Endothelial cell of umbilical vein (primary cell): Measurements from ENCODE around the gene TMEM108. TPM values are rescaled to one million over a fixed set of nuclear protein-coding genes. Genes with fewer than 3 reads are reported as not detected.

Source experiments
- BruUV-seq: library from RNA; stranded (reverse); fragments of 400-500 nt; replicated peaks from 2 replicates; lab custom pipeline; 2021; lab: Mats Ljungman, UMichigan
- CTCF ChIA-PET: fragments of 300-600, 350-600 bp; sonication (Branson Sonifier 250); formaldehyde crosslinking; loops from one replicate; lab custom pipeline; 2021; ENCODE audit warnings: antibody characterized with exemption, inconsistent platforms; lab: Charles Lee
- POLR2A ChIA-PET: fragments of 300-600, 350-600 bp; sonication (Branson Sonifier 250); formaldehyde crosslinking; loops from one replicate; lab custom pipeline; 2021; ENCODE audit warnings: antibody characterized with exemption, inconsistent platforms; lab: Charles Lee
- DNase-seq: peaks from one replicate; pipeline ENCODE4 v3.0.0-alpha.2; 2011; ENCODE audit warnings: low read depth, low spot score
- FAIRE-seq: peaks from 2 replicates; lab custom pipeline; 2011; peaks lifted over from hg19 to GRCh38; lab: Jason Lieb, UNC
- H2AFZ ChIP-seq: 2 replicates; pipeline ENCODE4 v1.6.0; 2012; ENCODE audit warnings: low read depth, low read length, control low read depth, inconsistent platforms
- H3K27ac ChIP-seq: 2 replicates; pipeline ENCODE4 v1.5.1; 2011; ENCODE audit warnings: low read depth, mild to moderate bottlenecking, control low read depth, low read length, moderate library complexity; ENCODE audit not compliant: insufficient read depth
- H3K27me3 ChIP-seq, 2 experiments: 2 replicates each; pipeline versions ENCODE4 v1.6.0 to v1.6.1; 2011; ENCODE audit warnings: low read length in 2 of 2, mixed read lengths in 1 of 2; ENCODE audit not compliant: control insufficient read depth in 2 of 2, insufficient read depth in 2 of 2
- H3K36me3 ChIP-seq, 2 experiments: 2 replicates in 1 of 2; 3 replicates in 1 of 2; pipeline ENCODE4 v1.5.1; 2011; ENCODE audit warnings: low read length in 2 of 2, mild to moderate bottlenecking in 1 of 2, moderate library complexity in 1 of 2; ENCODE audit not compliant: control insufficient read depth in 2 of 2, insufficient read depth in 2 of 2; ENCODE audit errors: extremely low read depth in 1 of 2
- H3K4me1 ChIP-seq: 3 replicates; pipeline ENCODE4 v1.5.1; 2011; ENCODE audit warnings: mild to moderate bottlenecking, low read length; ENCODE audit not compliant: control insufficient read depth, insufficient read depth; ENCODE audit errors: extremely low read depth
- H3K4me2 ChIP-seq: 2 replicates; pipeline ENCODE4 v1.6.1; 2011; ENCODE audit warnings: low read length, control low read depth, mixed read lengths; ENCODE audit not compliant: insufficient read depth
- H3K4me3 ChIP-seq, 3 experiments: fragments of 200-600 bp in 1 of 3; sonication (generic), shearing (Covaris generic) in 1 of 3; replicated peaks in 1 of 3; 2 replicates each; pipeline ENCODE4 v1.5.1; 2011 to 2016; ENCODE audit warnings: control low read depth in 3 of 3, low read length in 3 of 3, mild to moderate bottlenecking in 2 of 3, inconsistent platforms in 1 of 3, low read depth in 1 of 3, moderate library complexity in 1 of 3; ENCODE audit not compliant: insufficient read depth in 1 of 3
- H3K79me2 ChIP-seq: 2 replicates; pipeline ENCODE4 v1.6.0; 2012; ENCODE audit warnings: low read length, inconsistent platforms; ENCODE audit not compliant: control insufficient read depth, insufficient read depth
- H3K9ac ChIP-seq: replicated peaks from 2 replicates; pipeline ENCODE3; 2011; ENCODE audit warnings: low read length, control low read depth; ENCODE audit not compliant: insufficient read depth; ENCODE audit errors: extremely low read depth
- H3K9me1 ChIP-seq: replicated peaks from 3 replicates; pipeline ENCODE4 v1.6.0; 2011; ENCODE audit warnings: mild to moderate bottlenecking, low read length; ENCODE audit not compliant: control insufficient read depth, insufficient read depth; ENCODE audit errors: extremely low read depth
- H3K9me3 ChIP-seq: replicated peaks from 2 replicates; pipeline ENCODE4 v1.5.1; 2012; ENCODE audit warnings: low read length, inconsistent platforms; ENCODE audit not compliant: control insufficient read depth, insufficient read depth
- H4K20me1 ChIP-seq: replicated peaks from 2 replicates; pipeline ENCODE3; 2011; ENCODE audit warnings: mild to moderate bottlenecking, low read length; ENCODE audit not compliant: control insufficient read depth, insufficient read depth; ENCODE audit errors: extremely low read depth
- EZH2 ChIP-seq: IDR thresholded peaks from 2 replicates; pipeline ENCODE4 v1.6.1; 2012; ENCODE audit warnings: borderline replicate concordance, low read depth, mild to moderate bottlenecking, moderate library complexity, low read length, inconsistent platforms; ENCODE audit not compliant: severe bottlenecking
- FOS ChIP-seq: IDR thresholded peaks from 2 replicates; pipeline ENCODE4 v1.6.1; 2011; ENCODE audit warnings: mild to moderate bottlenecking, low read length, moderate library complexity, borderline replicate concordance; ENCODE audit not compliant: insufficient read depth
- GATA2 ChIP-seq: IDR thresholded peaks from 2 replicates; pipeline ENCODE4 v1.7.0; 2011; ENCODE audit warnings: low read depth, mild to moderate bottlenecking, moderate library complexity, mixed read lengths, low read length; ENCODE audit not compliant: insufficient read length, insufficient read depth
- JUN ChIP-seq: IDR thresholded peaks from 2 replicates; pipeline ENCODE4 v1.6.1; 2011; ENCODE audit warnings: borderline replicate concordance, low read depth; ENCODE audit not compliant: insufficient read length, insufficient read depth
- MAX ChIP-seq: IDR thresholded peaks from 2 replicates; pipeline ENCODE4 v1.6.1; 2011; ENCODE audit not compliant: insufficient read depth, insufficient read length
- MYC ChIP-seq: IDR thresholded peaks from one replicate; pipeline ENCODE4 v1.6.1; 2011; ENCODE audit warnings: mild to moderate bottlenecking, low read depth, low read length
- POLR2A ChIP-seq: IDR thresholded peaks from 2 replicates; pipeline ENCODE4 v1.6.1; 2012; ENCODE audit warnings: low read depth, mild to moderate bottlenecking, control low read depth, low read length
- POLR2AphosphoS5 ChIP-seq: IDR thresholded peaks from 2 replicates; pipeline ENCODE4 v1.6.1; 2012; ENCODE audit warnings: low read depth, mild to moderate bottlenecking, control low read depth, low read length, moderate library complexity; ENCODE audit not compliant: insufficient read depth
- dilution Hi-C: fragments of 300-500 bp; cut with MboI; formaldehyde crosslinking; loops from one replicate; pipeline ENCODE4 v1.15.0; 2019; ENCODE audit warnings: low sequenced_read_pairs; ENCODE audit not compliant: extremely low pct_ligation_motif_present
- intact Hi-C: fragments of 100-400 bp; cut with micrococcal nuclease; formaldehyde crosslinking; loops from one replicate; pipeline ENCODE4 v1.10.0; 2022
- polyA plus RNA-seq, 4 experiments: library from polyadenylated mRNA; depleted of rRNA in 3 of 4; stranded (reverse) in 3 of 4; unstranded in 1 of 4; fragments of >200 nt; gene quantifications; 2 replicates each; pipeline versions ENCODE4 v1.2.1 to v1.2.3, GENCODE V29; 2011 to 2012; ENCODE audit warnings: missing spikeins in 1 of 4
- total RNA-seq: library from RNA; stranded (reverse); gene quantifications from 2 replicates; pipeline ENCODE4 v1.2.3, GENCODE V29; 2021
- TF ChIP-seq, protein P1 (sequence below), 2 donors: IDR thresholded peaks; 1 replicate in 1 of 2; 2 replicates in 1 of 2; pipeline ENCODE4 v1.5.1; 2011; ENCODE audit warnings: low read length in 2 of 2, mild to moderate bottlenecking in 2 of 2, moderate library complexity in 2 of 2, control low read depth in 1 of 2, inconsistent platforms in 1 of 2, low read depth in 1 of 2; ENCODE audit not compliant: insufficient read depth in 1 of 2; ENCODE audit errors: extremely low read depth in 1 of 2

The TMEM108 gene
- total and polyA plus RNA-seq, 2 donors (not counting 3 experiments of a cell fraction or from before 2014, with no cell fraction given) = 0.40 to 1.1 TPM

GRCh38 chr3:133439563-133439962 lies 401.4 kb downstream of the TMEM108 start:
- dilution Hi-C loops (no loop called here), intact Hi-C loops (no loop called here)
- Histone ChIP-seq H3K36me3 (no peaks in the 10 kb centered on the region), H3K79me2 (no peaks in the 10 kb centered on the region), H4K20me1 (no peaks in the 10 kb centered on the region), H3K9me3 (no peaks in the 10 kb centered on the region), H3K9me1 (no peaks in the 10 kb centered on the region), H3K27ac (no peak overlapping the region), H3K27me3 (peaks cover 0 to 4% of the 10 kb centered on the region in 2 experiments), H3K9ac (no peak overlapping the region), H3K4me1 (no peaks in the 10 kb centered on the region), H2AFZ (no peak overlapping the region), H3K4me3 (no peak overlapping the region), H3K4me2 (no peak overlapping the region)
- no TSS peak for BruUV-seq
- no peak for TF ChIP-seq EZH2
- TF ChIP-seq MAX = no peak
- no peak for TF ChIP-seq GATA2
- no peak for TF ChIP-seq JUN
- TF ChIP-seq POLR2AphosphoS5 = no peak
- TF ChIP-seq MYC = no peak
- TF ChIP-seq POLR2A = no peak
- TF ChIP-seq, protein P1, sequence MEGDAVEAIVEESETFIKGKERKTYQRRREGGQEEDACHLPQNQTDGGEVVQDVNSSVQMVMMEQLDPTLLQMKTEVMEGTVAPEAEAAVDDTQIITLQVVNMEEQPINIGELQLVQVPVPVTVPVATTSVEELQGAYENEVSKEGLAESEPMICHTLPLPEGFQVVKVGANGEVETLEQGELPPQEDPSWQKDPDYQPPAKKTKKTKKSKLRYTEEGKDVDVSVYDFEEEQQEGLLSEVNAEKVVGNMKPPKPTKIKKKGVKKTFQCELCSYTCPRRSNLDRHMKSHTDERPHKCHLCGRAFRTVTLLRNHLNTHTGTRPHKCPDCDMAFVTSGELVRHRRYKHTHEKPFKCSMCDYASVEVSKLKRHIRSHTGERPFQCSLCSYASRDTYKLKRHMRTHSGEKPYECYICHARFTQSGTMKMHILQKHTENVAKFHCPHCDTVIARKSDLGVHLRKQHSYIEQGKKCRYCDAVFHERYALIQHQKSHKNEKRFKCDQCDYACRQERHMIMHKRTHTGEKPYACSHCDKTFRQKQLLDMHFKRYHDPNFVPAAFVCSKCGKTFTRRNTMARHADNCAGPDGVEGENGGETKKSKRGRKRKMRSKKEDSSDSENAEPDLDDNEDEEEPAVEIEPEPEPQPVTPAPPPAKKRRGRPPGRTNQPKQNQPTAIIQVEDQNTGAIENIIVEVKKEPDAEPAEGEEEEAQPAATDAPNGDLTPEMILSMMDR (IDR thresholded peaks at IDR 0.05; ENCODE audit: extremely low read depth in 1 of 2, insufficient read depth in 1 of 2, low read depth in 1 of 2, low read length in 2 of 2) = no peak
- no peak for TF ChIP-seq FOS
- CTCF ChIA-PET = interaction anchor here (1.4 kb wide), 1 partner anchor 15 kb away, joined by 3 read pairs; no protein-coding TSS in a partner anchor
- POLR2A ChIA-PET = no interaction called here
- no peak for DNase-seq
- no peak for FAIRE-seq
